Measurements from ENCODE around the gene PLXDC1.

Gene PLXDC1

GRCh38 chr17:39107973-39108372, 43.5 kb downstream of the PLXDC1 start:
- no peak for DNase-seq (ENCODE audit: low read depth in 1 of 2, low spot score in 1 of 2)
- TF ChIP-seq JUND (IDR thresholded peaks at IDR 0.05; ENCODE audit: low read depth) = no peak
- in situ Hi-C loops (cut with HindIII; ENCODE audit: low pct_unique_long_range_greater_than_20kb, low sequenced_read_pairs) = no loop called here

GRCh38 chr17:39107155-39107554, 44.3 kb downstream of the PLXDC1 start:
- DNase-seq (ENCODE audit: low read depth in 1 of 2, low spot score in 1 of 2) = no peak
- TF ChIP-seq JUND (IDR thresholded peaks at IDR 0.05; ENCODE audit: low read depth) = no peak
- in situ Hi-C loops (cut with HindIII; ENCODE audit: low pct_unique_long_range_greater_than_20kb, low sequenced_read_pairs) = no loop called here

GRCh38 chr17:39105705-39106104, 45.7 kb downstream of the PLXDC1 start:
- in situ Hi-C loops (cut with HindIII; ENCODE audit: low pct_unique_long_range_greater_than_20kb, low sequenced_read_pairs) = no loop called here
- DNase-seq (ENCODE audit: low read depth in 1 of 2, low spot score in 1 of 2) = no peak
- no peak for TF ChIP-seq JUND (IDR thresholded peaks at IDR 0.05; ENCODE audit: low read depth)

- DNase-seq (ENCODE audit: low read depth in 1 of 2, low spot score in 1 of 2) = no peak
- in situ Hi-C loops (cut with HindIII; ENCODE audit: low pct_unique_long_range_greater_than_20kb, low sequenced_read_pairs) = no loop called here
- no peak for TF ChIP-seq JUND (IDR thresholded peaks at IDR 0.05; ENCODE audit: low read depth)
These were observed 46.8 kb downstream of the PLXDC1 start for GRCh38 chr17:39104657-39105056.

GRCh38 chr17:39104046-39104445, 47.4 kb downstream of the PLXDC1 start:
- in situ Hi-C loops (cut with HindIII; ENCODE audit: low pct_unique_long_range_greater_than_20kb, low sequenced_read_pairs) = no loop called here
- TF ChIP-seq JUND (IDR thresholded peaks at IDR 0.05; ENCODE audit: low read depth) = no peak
- no peak for DNase-seq (ENCODE audit: low read depth in 1 of 2, low spot score in 1 of 2)

GRCh38 chr17:39101091-39101490, 50.3 kb downstream of the PLXDC1 start:
- in situ Hi-C loops (cut with HindIII; ENCODE audit: low pct_unique_long_range_greater_than_20kb, low sequenced_read_pairs) = no loop called here
- DNase-seq (ENCODE audit: low read depth in 1 of 2, low spot score in 1 of 2) = no peak

GRCh38 chr17:39100530-39100929, 50.9 kb downstream of the PLXDC1 start:
- no peak for TF ChIP-seq JUND (IDR thresholded peaks at IDR 0.05; ENCODE audit: low read depth)
- DNase-seq (ENCODE audit: low read depth in 1 of 2, low spot score in 1 of 2) = no peak
- in situ Hi-C loops (cut with HindIII; ENCODE audit: low pct_unique_long_range_greater_than_20kb, low sequenced_read_pairs) = no loop called here

More at GRCh38 chr17:39101091-39101490, 50.3 kb downstream of the PLXDC1 start:
- no peak for TF ChIP-seq JUND (IDR thresholded peaks at IDR 0.05; ENCODE audit: low read depth)

- in situ Hi-C loops (cut with HindIII; ENCODE audit: low pct_unique_long_range_greater_than_20kb, low sequenced_read_pairs) = no loop called here
- no peak for DNase-seq (ENCODE audit: low read depth in 1 of 2, low spot score in 1 of 2)
- TF ChIP-seq JUND (IDR thresholded peaks at IDR 0.05; ENCODE audit: low read depth) = no peak
These were observed 51.7 kb downstream of the PLXDC1 start for GRCh38 chr17:39099663-39100286.

GRCh38 chr17:39098588-39098987, 52.8 kb downstream of the PLXDC1 start:
- no peak for TF ChIP-seq JUND (IDR thresholded peaks at IDR 0.05; ENCODE audit: low read depth)
- in situ Hi-C loops (cut with HindIII; ENCODE audit: low pct_unique_long_range_greater_than_20kb, low sequenced_read_pairs) = no loop called here

GRCh38 chr17:39097537-39097936, 53.9 kb downstream of the PLXDC1 start:
- TF ChIP-seq JUND (IDR thresholded peaks at IDR 0.05; ENCODE audit: low read depth) = no peak
- no peak for DNase-seq (ENCODE audit: low read depth in 1 of 2, low spot score in 1 of 2)
- in situ Hi-C loops (cut with HindIII; ENCODE audit: low pct_unique_long_range_greater_than_20kb, low sequenced_read_pairs) = no loop called here

More at GRCh38 chr17:39098588-39098987, 52.8 kb downstream of the PLXDC1 start:
- DNase-seq (ENCODE audit: low read depth in 1 of 2, low spot score in 1 of 2) = no peak

- DNase-seq (ENCODE audit: low read depth in 1 of 2, low spot score in 1 of 2) = no peak
- in situ Hi-C loops (cut with HindIII; ENCODE audit: low pct_unique_long_range_greater_than_20kb, low sequenced_read_pairs) = no loop called here
- no peak for TF ChIP-seq JUND (IDR thresholded peaks at IDR 0.05; ENCODE audit: low read depth)
These were observed 54.3 kb downstream of the PLXDC1 start for GRCh38 chr17:39097150-39097519.

- no peak for DNase-seq (ENCODE audit: low read depth in 1 of 2, low spot score in 1 of 2)
- in situ Hi-C loops (cut with HindIII; ENCODE audit: low pct_unique_long_range_greater_than_20kb, low sequenced_read_pairs) = no loop called here
- no peak for TF ChIP-seq JUND (IDR thresholded peaks at IDR 0.05; ENCODE audit: low read depth)
These were observed 54.8 kb downstream of the PLXDC1 start for GRCh38 chr17:39096508-39097149.

- in situ Hi-C loops (cut with HindIII; ENCODE audit: low pct_unique_long_range_greater_than_20kb, low sequenced_read_pairs) = no loop called here
- DNase-seq (ENCODE audit: low read depth in 1 of 2, low spot score in 1 of 2) = no peak
- no peak for TF ChIP-seq JUND (IDR thresholded peaks at IDR 0.05; ENCODE audit: low read depth)
These were observed 56.1 kb downstream of the PLXDC1 start for GRCh38 chr17:39095309-39095686.

All from T47D (cell line).